GM19467 (cell line): ENCODE measurements around the gene IREB2.
A peak's percentile ranks its signal among the peaks of the same experiment; 100 is the strongest.
"Not testable (repeated sequence)": the region's sequence is repeated elsewhere in the genome, so short reads cannot be mapped to it uniquely, and the experiment has no call there.

Source experiments
- ATAC-seq: cut with Tn5 transposase; IDR thresholded peaks from one replicate; pipeline ENCODE4 v1.9.1; 2021; ENCODE audit warnings: mild to moderate bottlenecking, moderate library complexity; ENCODE audit not compliant: unreplicated experiment

Gene IREB2, protein sequence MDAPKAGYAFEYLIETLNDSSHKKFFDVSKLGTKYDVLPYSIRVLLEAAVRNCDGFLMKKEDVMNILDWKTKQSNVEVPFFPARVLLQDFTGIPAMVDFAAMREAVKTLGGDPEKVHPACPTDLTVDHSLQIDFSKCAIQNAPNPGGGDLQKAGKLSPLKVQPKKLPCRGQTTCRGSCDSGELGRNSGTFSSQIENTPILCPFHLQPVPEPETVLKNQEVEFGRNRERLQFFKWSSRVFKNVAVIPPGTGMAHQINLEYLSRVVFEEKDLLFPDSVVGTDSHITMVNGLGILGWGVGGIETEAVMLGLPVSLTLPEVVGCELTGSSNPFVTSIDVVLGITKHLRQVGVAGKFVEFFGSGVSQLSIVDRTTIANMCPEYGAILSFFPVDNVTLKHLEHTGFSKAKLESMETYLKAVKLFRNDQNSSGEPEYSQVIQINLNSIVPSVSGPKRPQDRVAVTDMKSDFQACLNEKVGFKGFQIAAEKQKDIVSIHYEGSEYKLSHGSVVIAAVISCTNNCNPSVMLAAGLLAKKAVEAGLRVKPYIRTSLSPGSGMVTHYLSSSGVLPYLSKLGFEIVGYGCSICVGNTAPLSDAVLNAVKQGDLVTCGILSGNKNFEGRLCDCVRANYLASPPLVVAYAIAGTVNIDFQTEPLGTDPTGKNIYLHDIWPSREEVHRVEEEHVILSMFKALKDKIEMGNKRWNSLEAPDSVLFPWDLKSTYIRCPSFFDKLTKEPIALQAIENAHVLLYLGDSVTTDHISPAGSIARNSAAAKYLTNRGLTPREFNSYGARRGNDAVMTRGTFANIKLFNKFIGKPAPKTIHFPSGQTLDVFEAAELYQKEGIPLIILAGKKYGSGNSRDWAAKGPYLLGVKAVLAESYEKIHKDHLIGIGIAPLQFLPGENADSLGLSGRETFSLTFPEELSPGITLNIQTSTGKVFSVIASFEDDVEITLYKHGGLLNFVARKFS

DNA sequence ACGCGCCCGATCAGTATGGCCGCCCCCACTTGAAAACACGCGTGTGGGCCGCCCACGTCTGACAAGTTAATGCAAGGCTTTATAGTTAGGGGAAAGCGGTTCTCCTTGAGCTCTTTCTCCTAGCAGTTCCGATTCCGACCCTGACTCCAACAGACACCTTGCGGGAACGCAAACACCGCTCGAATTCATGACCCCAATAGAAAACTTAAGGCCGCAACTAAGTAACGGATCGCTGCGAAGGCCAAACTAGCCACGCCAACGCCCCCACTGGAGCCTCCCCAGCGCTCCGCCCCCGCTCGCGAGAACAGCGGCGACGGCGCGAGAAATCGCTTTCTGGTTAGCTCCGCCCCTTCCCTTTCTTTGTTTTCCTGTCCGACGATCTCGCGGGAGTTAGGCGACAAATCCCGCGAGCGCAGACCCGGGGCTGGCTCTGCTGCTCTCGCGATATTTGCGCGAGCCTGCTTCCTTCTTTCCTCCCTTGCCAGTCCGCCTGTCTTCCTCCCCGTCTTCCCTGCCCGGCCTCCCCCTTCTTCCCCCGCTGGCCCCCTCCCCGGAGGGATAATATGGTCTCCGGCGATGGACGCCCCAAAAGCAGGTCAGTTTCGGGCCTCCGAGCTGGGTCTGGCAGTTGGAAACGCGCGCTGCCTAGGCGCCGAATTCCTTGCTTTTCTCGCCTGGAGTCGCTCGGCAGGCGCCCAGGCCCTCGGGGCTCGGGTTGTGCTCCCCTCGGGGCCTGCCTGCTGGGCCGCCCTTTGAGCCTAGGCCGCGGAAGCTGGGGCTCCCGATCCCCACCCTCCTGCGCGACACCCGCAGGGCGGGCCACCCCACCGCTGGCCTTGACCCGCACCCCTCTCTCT is at the start of gene IREB2:
TSS of gene IREB2 (plus strand) at position 455 of the 857 bp plus-strand sequence. CDS start at position 577, 122 bp downstream.
- peak; percentile 74 for ATAC-seq

DNA sequence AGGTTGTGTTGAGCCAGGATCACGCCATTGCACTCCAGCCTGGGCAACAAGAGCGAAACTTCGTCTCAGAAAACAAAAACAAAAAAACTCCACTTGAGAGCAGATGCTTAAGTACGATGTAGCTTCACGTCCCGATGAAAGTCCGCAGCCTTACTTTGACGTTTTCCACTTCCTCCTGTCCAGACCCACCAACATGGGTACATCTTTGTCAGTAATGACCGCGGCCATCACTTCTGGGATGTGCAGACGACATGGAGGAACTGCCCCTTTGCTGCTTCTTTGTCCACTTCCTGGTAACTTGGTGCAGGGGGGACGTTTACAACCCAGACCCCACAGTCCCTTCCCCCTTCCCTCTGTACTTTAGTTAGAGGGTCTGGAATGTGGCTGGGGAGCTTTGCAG is 49.2 kb upstream of the IREB2 start:
- ATAC-seq = no peak

GRCh38 chr15:78389322-78389721 is 48.7 kb upstream of the IREB2 start:
- ATAC-seq = no peak

DNA sequence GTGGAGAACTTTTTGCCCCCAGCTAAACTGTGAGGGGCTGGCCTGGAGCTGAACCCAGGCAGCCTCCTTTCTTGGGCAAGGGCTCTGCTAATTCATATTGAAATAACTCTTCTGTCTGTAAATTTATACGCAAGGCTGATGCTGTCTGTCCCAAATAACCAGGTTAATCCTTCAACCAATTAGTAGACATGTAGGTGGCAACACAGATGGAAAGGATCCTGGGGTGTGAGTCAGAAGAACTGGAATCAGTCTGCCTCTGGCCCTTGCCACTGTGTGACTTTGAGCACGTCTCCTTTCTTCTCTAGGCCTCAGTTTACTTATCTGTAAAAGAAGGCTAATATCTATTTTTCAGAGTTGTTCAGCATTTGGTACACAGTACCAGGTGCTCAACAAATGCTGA is 48.3 kb upstream of the IREB2 start:
- no peak for ATAC-seq

- no peak for ATAC-seq
Observed at GRCh38 chr15:78390242-78390641, 47.8 kb upstream of the IREB2 start.

- ATAC-seq = no peak
Observed at GRCh38 chr15:78390826-78391225, 47.2 kb upstream of the IREB2 start.

DNA sequence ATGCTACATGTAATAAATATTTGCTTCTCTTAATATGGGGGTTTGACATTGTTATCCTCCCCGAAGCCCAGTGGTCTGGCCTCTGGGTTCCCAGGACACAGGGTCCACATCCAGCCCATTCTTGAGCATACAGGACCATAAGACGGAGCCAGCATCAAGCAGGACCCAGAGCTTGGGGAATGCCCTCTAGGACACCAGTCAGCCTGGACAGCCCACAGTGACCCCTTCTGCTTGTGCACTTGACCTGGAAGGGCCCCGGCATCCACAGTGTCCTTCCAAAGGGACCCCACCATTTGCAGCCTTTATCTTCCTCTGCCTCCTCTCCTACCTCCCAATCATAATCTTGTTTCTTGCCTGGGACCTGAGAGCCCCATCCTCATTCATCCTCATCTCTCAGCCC is 46.2 kb upstream of the IREB2 start:
- no peak for ATAC-seq

GRCh38 chr15:78392430-78392829 is 45.6 kb upstream of the IREB2 start:
- no peak for ATAC-seq

DNA sequence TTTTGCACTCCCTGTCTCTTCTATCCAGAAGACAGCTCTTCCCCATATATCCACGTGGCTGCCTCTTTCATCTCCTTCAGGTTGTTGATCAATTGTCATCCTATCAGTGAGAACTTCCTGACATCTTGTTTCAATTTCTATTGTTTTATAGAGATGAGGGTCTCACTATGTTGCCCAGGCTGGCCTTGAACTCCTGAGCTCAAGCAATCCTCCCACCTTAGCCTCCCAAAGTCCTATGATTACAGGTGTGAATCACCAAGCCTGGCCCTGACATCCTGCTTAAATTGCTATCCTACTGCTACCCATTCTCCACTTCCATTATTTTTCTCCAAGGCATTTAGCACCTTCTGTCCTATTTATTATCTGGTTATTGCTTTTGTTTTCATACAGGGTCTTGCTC is 44.9 kb upstream of the IREB2 start:
- ATAC-seq = no peak

GRCh38 chr15:78394026-78394425 is 44.0 kb upstream of the IREB2 start:
- no peak for ATAC-seq

GRCh38 chr15:78394981-78395616 is 42.9 kb upstream of the IREB2 start:
- ATAC-seq = no peak

GRCh38 chr15:78396186-78396814 is 41.7 kb upstream of the IREB2 start:
- no peak for ATAC-seq

DNA sequence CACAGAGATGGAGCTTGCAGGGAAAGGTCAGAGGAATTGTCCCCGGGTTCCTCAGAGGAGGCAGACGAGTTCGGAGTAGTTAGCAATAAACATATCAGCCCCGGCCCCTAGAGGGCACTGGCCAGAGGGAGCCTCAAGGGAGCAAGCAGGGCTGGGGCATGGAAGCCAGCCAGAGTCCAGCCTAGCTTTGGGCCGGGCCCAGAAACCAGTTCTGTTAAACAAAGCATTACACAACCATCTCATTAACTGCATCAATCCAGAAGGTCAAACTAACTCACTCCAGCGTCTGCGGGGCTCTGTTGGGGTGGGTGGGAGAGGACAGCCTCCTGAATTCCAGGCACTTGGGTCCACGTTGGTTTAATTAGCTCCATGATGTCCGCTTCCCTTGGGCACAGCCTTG is 41.0 kb upstream of the IREB2 start:
- ATAC-seq = no peak

- no peak for ATAC-seq
Observed at GRCh38 chr15:78397382-78397781, 40.6 kb upstream of the IREB2 start.

DNA sequence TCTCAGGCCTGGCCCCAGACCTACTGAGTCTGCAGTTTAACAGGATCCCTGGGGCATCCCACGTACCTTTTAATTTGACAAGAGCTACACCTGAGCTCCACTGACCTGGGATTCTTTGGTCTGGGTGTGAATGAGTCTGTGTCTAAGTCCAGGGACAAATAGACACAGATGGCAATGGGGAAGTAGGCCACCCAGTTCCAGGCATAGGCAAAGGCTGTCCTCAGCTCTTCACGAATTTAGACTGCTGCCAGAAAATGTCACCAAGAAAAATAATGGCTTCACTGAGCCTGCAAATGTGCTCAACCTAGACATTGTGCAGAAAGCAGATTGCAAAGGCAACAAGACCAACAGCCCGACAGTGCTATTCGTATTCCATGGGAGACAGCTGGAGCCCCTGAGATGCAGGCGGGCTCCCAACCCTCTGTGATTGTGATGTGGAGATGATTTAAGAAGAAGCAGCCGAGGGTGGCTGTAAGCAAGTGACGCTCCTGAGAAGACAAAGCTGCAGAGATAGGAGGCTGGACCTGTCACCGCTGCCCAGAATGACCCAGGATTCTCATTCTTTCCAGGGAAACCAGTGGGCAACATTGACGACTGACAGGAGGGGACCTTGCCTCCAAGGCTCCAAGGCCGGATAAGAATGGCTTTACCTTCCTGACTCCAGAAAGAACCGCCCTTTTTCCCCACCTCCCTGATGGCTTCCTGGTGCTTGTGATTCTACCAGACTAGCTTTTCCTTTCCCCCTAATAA is 39.8 kb upstream of the IREB2 start:
- no peak for ATAC-seq

- ATAC-seq = no peak
Observed at GRCh38 chr15:78399091-78399490, 38.9 kb upstream of the IREB2 start.

GRCh38 chr15:78402061-78402610 is 35.9 kb upstream of the IREB2 start:
- ATAC-seq = no peak

GRCh38 chr15:78404125-78404524 is 33.9 kb upstream of the IREB2 start:
- no peak for ATAC-seq

DNA sequence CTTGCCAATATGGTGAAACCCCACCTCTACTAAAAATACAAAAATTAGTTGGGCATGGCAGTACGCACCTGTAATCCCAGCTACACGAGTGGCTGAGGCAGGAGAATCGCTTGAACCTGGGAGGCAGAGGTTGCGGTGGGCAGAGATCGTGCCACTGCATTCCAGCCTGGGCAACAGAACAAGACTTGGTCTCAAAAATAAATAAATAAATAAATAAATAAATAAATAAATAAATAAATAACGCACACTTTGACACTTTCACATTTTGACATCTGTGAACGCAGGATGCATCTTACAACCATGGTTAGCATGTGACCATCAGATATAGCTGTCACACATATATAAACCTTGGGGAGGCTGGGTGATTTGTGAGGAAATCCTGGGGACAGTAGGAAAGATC is 33.2 kb upstream of the IREB2 start:
- ATAC-seq = not testable (repeated sequence)
